Astrocyte (in vitro differentiated cells and primary cell): Measurements from ENCODE around the gene DNAAF1.

Experiments
- CTCF ChIP-seq: IDR thresholded peaks from 2 replicates; pipeline ENCODE4 v1.5.1; 2011; ENCODE audit warnings: low read depth, mild to moderate bottlenecking, inconsistent platforms, low read length, moderate library complexity; ENCODE audit not compliant: insufficient read depth
- EZH2 ChIP-seq: IDR thresholded peaks from 2 replicates; pipeline ENCODE4 v1.6.1; 2012; ENCODE audit warnings: mild to moderate bottlenecking, low read length, inconsistent platforms; ENCODE audit not compliant: insufficient read depth

- no peak for TF ChIP-seq CTCF
- no peak for TF ChIP-seq EZH2
These were observed 28.2 kb upstream of the DNAAF1 start, which contains the start of gene MBTPS1 for GRCh38 chr16:84116720-84117493.
